ENCODE results near the gene THOP1.
"Not testable (repeated sequence)": the region's sequence is repeated elsewhere in the genome, so short reads cannot be mapped to it uniquely, and the experiment has no call there.

Gene THOP1

DNA sequence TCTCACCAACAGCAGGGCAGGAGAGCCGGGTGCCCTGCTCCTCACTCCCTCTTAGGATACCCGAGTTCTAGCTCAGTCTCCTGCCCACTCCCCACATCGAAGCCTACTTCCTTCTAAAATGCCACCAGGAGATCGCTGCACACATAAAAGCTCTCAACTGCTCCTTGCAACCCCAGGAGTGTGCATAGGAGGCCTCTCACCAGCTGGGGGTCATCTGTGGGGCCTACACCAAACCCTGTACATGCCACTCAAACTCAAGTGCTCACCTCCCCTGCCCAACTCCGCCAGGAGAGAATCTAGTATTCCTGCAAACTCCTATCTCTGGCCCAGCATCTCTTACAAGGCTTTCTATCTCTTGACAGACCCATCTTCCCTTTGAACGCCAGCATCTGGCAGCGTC is 5.0 kb upstream of the THOP1 start:
- DNase-seq = no peak

- no peak for DNase-seq
Measured at GRCh38 chr19:2782329-2782935, 2.9 kb upstream of the THOP1 start.

DNA sequence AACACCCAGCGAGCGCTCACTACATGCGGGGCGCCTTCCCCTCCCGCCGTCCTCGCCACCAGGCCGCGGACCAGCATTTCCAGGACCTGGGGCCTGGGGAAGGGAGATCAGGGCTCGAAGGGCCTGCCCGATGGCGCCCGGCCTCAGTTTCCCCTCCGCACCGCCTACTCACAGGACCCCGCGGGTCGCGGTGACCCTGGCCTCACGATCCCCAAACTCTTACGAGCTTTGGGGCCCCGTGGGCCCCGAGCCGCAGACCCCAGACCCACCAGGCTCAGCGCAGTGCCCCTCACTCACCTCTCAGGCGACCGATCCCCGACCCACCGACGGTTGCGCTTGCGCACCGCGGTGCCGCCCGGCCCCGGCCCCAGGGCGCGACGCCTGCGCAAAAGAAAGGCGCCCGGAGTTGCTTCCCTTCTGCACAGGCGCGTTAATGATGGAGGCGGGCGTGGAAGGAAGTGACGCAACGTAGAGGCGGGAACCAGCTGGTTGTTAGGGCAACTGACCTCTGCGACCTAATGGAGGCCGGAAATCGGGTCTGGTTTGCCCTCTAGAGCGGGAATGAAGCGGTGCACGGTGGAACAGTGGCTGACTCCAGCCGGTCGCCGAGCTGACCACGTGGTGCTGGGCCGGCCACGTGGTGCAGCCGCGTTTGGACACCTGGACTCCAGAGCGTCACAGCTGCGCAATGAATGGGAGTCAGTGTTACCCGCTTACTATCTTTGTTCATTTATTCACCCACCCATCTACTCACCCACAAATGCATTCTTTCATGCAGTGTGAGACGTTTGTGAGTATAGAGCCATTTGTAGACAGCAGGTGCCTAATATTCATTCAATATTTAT is 2.1 kb upstream of the THOP1 start, which contains the start of gene SGTA:
TSS of gene SGTA (minus strand) at position 338 of the 845 bp plus-strand sequence. CDS start 14,205 bp downstream, outside the sequence.
- peak; percentile 76 to 100 (median 98) for DNase-seq

DNA sequence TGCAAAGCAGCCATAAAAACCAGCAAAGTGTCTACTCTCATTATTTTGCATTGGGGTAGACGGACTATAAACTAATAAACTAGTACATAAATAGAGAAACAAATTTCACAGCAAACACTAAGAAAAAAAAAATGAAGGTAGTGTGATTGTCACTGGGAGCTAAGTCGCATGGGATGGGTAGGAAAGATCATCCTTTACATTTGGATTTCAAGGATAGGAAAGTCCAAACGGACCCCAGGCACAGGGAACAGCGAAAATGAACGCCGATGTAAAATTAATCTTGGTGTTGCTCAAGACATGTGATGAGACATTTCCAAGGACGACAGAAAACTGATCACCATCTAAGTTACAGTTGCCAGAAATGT is 1.5 kb upstream of the THOP1 start:
- no peak for DNase-seq

DNA sequence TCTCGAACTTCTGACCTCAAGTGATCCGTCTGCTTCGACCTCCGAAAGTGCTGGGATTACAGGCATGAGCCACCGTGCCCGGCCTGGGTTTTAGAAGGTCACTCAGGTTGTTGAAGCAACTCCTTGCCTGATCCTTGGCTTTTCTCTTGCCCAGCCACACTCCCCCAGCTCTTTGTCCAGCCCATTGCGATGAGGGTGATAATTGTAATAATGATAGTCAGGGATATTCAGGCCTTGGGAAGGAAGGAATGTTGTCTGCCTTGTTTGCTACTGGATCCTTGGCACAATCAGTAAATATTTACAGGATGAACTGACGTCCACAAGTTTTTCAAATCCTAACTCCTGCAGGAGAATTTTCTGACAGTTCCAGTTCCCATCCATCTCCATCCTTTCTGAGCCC is 1.8 kb downstream of the THOP1 start:
- no peak for DNase-seq

DNA sequence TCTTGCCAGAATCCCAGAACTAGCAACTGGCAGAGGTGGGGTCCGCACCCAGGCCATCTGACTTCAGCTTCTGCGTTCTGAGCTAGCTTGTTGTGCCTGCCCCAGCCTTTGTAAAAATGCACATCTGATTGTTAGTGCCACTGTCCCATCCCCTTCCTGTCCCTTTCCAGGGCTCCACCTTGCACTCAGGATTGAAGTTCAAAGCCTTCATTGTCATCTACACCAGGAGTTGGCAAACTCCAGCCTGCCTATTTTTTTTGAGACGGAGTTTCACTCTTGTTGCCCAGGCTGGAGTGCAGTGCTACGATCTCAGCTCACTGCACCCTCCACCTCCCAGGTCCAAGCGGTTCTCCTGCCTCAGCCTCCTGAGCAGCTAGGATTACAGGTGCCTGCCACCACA is 2.9 kb downstream of the THOP1 start:
- DNase-seq = no peak

DNA sequence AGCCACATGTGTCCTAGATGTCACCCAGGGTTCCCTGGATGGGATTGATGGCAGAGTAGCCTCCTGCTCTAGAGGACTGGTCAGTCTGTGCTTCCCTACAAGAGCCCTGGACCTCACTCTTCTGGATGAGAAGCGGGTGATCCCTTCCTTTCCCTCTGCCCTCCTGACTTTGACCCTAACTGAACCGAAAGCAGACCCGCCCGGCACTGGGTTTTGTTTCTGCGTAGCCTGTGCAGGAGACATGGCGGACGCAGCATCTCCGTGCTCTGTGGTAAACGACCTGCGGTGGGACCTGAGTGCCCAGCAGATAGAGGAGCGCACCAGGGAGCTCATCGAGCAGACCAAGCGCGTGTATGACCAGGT is 4.9 kb downstream of the THOP1 start:
- no peak for DNase-seq

DNA sequence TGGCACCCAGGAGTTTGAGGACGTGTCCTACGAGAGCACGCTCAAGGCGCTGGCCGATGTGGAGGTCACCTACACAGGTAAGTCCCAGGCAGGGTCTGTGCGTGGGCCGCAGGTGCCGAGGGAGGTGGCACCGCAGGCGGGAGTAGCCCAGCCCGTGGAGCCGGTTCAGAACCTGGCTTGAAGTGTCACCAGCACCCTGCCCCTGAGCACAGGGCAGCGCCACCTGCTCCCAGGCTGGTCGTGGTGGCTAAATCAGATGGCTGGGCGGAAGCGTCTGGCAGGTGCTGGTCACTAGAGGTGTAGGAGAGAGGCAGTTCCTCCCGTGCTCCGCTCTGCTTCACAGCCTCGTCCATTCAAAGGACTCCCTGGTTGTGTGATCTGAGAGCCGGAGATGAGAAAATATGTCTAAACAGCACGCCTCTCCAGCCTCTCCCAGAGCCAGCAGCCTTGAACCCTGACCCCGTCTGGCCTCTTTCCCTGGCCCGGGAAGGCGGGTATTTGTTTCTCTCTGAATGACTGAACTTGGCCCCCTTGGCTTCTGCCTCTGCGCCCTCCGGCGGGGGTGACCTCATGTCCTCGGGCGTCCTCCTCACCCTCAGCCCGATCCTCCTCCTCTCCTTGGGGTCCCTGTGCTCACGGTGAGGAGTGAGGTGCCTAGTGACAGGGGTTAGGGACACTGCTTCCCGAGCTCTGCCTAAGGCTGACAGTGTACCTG is 5.4 kb downstream of the THOP1 start:
- DNase-seq = no peak

DNA sequence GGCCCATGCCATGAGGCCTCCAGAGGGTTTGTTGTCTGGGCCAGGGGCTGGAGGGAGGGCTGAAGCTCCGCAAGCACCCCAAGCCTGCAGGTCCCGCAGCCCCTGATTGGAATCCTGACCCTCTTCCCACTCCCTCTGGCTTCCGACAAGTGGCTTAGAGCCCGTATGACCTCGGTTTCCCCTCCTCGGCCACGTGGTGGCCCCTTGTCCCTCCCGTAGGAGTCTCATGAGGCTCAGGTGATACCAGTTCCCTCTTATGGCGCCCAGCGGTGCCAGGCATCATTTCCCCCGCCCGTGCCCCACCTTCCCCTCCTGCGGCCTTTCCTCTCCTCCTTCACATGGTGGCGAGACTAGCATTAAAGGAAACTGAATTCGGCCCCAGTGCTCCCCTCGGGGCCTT is 6.1 kb downstream of the THOP1 start:
- no peak for DNase-seq

DNA sequence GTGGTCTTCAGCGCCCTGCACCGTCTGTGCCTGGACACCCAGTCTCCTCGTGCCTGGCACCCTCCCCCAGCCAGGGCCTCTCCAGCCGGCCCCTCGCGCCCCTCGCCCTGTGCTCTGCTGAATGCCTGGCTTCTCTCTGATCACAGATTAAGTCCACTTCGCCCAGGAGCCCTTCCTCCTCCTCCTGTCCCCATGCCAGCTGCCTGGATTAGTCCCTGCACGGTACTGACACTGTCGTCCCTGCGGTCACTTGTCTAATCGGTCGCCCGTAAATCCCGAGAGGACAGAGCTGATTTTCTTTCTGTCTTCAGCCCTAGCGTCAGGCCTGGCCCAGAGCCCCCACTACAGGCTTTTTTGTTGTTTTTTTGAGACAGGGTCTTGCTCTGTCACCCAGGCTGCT is 6.6 kb downstream of the THOP1 start:
- DNase-seq = no peak

GRCh38 chr19:2792666-2793065 is 7.4 kb downstream of the THOP1 start:
- DNase-seq = not testable (repeated sequence)

GRCh38 chr19:2793126-2793525 is 7.8 kb downstream of the THOP1 start:
- DNase-seq = no peak

- no peak for DNase-seq
Measured at GRCh38 chr19:2793577-2793976, 8.3 kb downstream of the THOP1 start.

DNA sequence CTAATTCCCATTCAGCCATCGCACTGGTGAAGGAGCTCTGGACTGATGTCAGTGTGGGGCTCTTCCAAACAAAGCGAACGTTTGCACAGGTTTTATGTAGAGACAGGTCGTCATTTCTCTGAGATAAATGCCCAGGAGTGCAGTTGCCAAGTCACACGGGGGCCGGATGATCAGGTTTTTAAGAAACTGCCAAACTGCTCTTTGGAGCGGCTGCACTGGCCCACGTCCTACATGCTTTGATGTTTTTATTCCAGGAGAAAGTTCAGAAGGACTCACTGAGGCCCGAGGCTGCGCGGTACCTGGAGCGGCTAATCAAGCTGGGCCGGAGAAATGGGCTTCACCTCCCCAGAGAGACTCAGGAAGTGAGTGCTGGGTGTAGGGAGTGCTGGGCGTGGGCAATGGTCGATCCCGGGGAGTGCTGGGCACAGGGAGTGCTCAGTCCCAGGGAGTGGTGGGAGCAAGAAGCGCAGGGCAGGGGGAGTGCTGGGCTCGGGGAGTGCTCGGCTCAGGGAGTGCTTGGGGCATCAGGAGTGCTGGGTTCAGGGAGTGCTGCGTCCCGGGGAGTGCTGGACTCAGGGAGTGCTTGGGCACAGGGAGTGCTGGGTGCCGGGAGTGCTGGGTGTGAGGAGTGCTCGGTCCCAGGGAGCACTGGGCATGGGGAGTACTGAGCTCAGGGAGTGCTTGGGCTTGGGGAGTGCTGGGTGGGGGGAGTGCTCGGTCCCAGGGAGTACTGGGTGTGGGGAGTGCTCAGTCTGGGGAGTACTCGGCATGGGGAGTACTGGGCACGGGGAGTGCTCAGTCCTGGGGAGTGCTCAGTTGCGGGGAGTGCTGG is 10.7 kb downstream of the THOP1 start:
- no peak for DNase-seq

- peak in 1 of 58 donors; percentile 6 for DNase-seq
Measured at GRCh38 chr19:2796659-2797266, 11.5 kb downstream of the THOP1 start.

GRCh38 chr19:2797280-2797679 is 12.0 kb downstream of the THOP1 start:
- DNase-seq = no peak

GRCh38 chr19:2798158-2798685 is 12.9 kb downstream of the THOP1 start:
- no peak for DNase-seq

DNA sequence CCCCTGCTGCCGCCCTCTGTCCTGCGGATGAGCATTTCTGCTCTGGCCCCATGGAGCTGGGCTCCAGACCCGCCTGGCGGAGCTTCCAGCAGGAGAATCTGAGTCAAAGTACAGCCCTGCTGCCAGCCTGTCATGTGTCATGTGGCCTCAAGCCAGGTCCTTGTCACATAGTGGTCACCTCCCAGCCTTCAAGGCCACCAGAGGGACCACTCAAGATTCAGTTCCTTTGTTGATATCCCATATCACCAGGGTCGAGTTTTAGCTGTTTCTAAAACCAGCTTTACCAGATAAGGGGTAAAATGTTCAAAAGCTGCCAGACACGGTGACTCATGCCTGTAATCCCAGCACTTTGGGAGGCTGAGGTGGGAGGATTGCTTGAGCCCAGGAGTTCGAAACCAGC is 13.4 kb downstream of the THOP1 start:
- peak in 1 of 58 donors; percentile 11 for DNase-seq

- no peak for DNase-seq
Measured at GRCh38 chr19:2799273-2800020, 14.1 kb downstream of the THOP1 start.

DNA sequence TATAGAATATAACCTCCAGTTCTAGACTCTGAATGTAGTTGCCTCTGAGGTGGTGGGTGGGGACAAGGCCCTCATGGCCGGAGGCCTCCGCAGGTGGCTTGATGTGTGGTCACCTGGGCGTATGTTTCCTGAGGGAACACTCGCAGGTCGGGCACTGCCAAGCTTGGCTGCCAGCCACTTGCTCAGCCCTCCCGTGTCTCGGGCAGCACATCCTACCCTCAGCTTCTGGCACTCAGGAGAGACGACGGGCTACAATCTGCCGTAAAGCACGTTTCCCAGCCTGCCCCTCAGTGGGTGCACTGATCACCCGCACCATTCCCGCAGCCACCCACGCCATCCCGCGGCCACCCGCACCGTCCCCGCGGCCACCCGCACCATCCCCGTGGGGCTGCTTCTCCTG is 15.2 kb downstream of the THOP1 start:
- no peak for DNase-seq
